Hepatocyte (in vitro differentiated cells): ENCODE measurements around the gene RSPH10B2.

ENCODE experiments used
- CTCF ChIP-seq: fragments of 200-600 bp; sonication (generic); IDR thresholded peaks from 2 replicates; pipeline ENCODE4 v1.5.1; 2016; ENCODE audit warnings: antibody characterized with exemption, mild to moderate bottlenecking; ENCODE audit not compliant: poor library complexity
- EZH2 ChIP-seq: fragments of 200-600 bp; sonication (generic); IDR thresholded peaks from 2 replicates; pipeline ENCODE4 v1.6.1; 2016; ENCODE audit warnings: antibody characterized with exemption, mild to moderate bottlenecking, borderline replicate concordance

- no peak for TF ChIP-seq CTCF
- TF ChIP-seq EZH2: no peak
These were observed 47.8 kb upstream of the RSPH10B2 start for GRCh38 chr7:6705959-6706665.
